Lung (tissue), 12 donors: ENCODE measurements around the gene DBN1. TPM values are rescaled to one million over a fixed set of nuclear protein-coding genes. Genes with fewer than 3 reads are reported as not detected.

Experiments
- ATAC-seq: fragments of 200-7000 bp; cut with Tn5 transposase; one replicate; pipeline ENCODE4 v1.9.1; 2020; ENCODE audit warnings: moderate number of reproducible peaks; ENCODE audit not compliant: insufficient read depth, low FRiP score
- DNase-seq, 3 donors: peaks; one replicate each; pipeline ENCODE4 v3.0.0-alpha.2; 2013 to 2017
- H3K27ac ChIP-seq, 2 donors: one replicate each; pipeline ENCODE4 v1.5.1; 2013; ENCODE audit warnings: mild to moderate bottlenecking in 2 of 2, moderate library complexity in 2 of 2, control low read depth in 1 of 2, inconsistent platforms in 1 of 2, low read depth in 1 of 2, low read length in 1 of 2
- H3K27me3 ChIP-seq, 3 donors: one replicate each; pipeline ENCODE4 v1.5.1; 2013; ENCODE audit warnings: low read length in 2 of 3; ENCODE audit not compliant: control insufficient read depth in 3 of 3, insufficient read depth in 3 of 3
- H3K36me3 ChIP-seq, 4 donors: one replicate each; pipeline ENCODE4 v1.5.1; 2013; ENCODE audit warnings: low read length in 4 of 4, mild to moderate bottlenecking in 1 of 4, moderate library complexity in 1 of 4; ENCODE audit not compliant: control insufficient read depth in 4 of 4, insufficient read depth in 4 of 4
- H3K4me1 ChIP-seq, 5 donors: one replicate each; pipeline ENCODE4 v1.5.1; 2013; ENCODE audit warnings: low read length in 5 of 5, mild to moderate bottlenecking in 2 of 5, moderate library complexity in 1 of 5; ENCODE audit not compliant: control insufficient read depth in 5 of 5, insufficient read depth in 5 of 5
- H3K4me3 ChIP-seq: one replicate; pipeline ENCODE4 v1.5.1; 2013; ENCODE audit warnings: mild to moderate bottlenecking, control low read depth, moderate library complexity
- H3K9ac ChIP-seq, 2 donors: one replicate each; pipeline ENCODE4 v1.5.1; 2013; ENCODE audit warnings: low read length in 2 of 2, control low read depth in 1 of 2; ENCODE audit not compliant: insufficient read depth in 1 of 2
- H3K9me3 ChIP-seq, 4 donors: one replicate each; pipeline ENCODE4 v1.5.1; 2013; ENCODE audit warnings: low read length in 3 of 4, mild to moderate bottlenecking in 1 of 4, moderate library complexity in 1 of 4; ENCODE audit not compliant: control insufficient read depth in 4 of 4, insufficient read depth in 3 of 4
- WGBS, 2 donors: extraction: QIAGEN DNeasy Blood & Tissue Kit; methylation state at CpG; one replicate each; pipeline ENCODE4 v1.1.7; 2013; 5-methylcytosine and 5-hydroxymethylcytosine counted together
- polyA plus RNA-seq, 2 donors: library from polyadenylated mRNA; stranded (reverse); fragments of 200-250 nt; gene quantifications; one replicate each; pipeline ENCODE4 v1.2.1, GENCODE V29; 2013
- total RNA-seq, 2 donors: library from RNA; depleted of rRNA in 1 of 2; stranded (reverse); fragments of >200 nt in 1 of 2; gene quantifications; one replicate each; pipeline ENCODE4 v1.2.1, GENCODE V29; 2014 to 2021
- TF ChIP-seq, protein P1 (sequence below): IDR thresholded peaks from 2 replicates; pipeline ENCODE4 v1.5.1; 2012; ENCODE audit warnings: mild to moderate bottlenecking; ENCODE audit errors: control extremely low read depth, extremely low read depth
- donor health status: control.
- donor health status: control.
- donor health status: Bipolar disorder and iron deficiency.
- donor health status: healthy.
- donor health status: DM: yes; HTN: yes; CAD: no.

DBN1 gene
- total and polyA plus RNA-seq, 4 donors, result 18.7 to 38.3 (median 30.3) TPM

DNA sequence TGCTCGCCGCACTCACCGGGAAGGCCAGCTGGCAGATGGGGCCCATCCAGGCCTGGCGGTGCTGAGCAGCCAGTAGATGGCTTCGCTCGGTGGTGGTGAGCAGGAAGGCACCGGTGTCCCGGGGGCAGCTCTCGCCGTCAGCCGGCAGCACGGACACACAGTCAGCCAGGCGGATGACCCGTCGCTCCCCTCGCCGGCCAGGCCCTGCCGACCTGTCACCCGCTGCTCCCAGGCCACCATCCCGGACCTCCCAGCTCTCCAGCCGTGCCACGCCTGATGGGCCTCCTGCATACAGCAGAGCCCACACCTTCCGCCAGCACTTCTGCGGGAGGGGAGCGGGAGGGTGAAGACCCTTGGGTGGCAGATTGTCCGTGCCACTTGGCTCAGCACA, 34.8 kb upstream of the DBN1 start:
- no peak overlapping the region for H3K9ac ChIP-seq
- TF ChIP-seq, protein P1, sequence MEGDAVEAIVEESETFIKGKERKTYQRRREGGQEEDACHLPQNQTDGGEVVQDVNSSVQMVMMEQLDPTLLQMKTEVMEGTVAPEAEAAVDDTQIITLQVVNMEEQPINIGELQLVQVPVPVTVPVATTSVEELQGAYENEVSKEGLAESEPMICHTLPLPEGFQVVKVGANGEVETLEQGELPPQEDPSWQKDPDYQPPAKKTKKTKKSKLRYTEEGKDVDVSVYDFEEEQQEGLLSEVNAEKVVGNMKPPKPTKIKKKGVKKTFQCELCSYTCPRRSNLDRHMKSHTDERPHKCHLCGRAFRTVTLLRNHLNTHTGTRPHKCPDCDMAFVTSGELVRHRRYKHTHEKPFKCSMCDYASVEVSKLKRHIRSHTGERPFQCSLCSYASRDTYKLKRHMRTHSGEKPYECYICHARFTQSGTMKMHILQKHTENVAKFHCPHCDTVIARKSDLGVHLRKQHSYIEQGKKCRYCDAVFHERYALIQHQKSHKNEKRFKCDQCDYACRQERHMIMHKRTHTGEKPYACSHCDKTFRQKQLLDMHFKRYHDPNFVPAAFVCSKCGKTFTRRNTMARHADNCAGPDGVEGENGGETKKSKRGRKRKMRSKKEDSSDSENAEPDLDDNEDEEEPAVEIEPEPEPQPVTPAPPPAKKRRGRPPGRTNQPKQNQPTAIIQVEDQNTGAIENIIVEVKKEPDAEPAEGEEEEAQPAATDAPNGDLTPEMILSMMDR, result no peak
- no peak overlapping the region for H3K4me3 ChIP-seq
- peaks cover 0 to 5% (median 0%) of the 10 kb centered on the region in 5 donors for H3K4me1 ChIP-seq
- no peaks in the 10 kb centered on the region for H3K9me3 ChIP-seq
- ATAC-seq, result no peak
- no peak for DNase-seq
- H3K27me3 ChIP-seq, result no peaks in the 10 kb centered on the region
- peak overlapping the region in 1 of 2 donors; percentile 78 for H3K27ac ChIP-seq
- H3K36me3 ChIP-seq, result peaks cover under 1 to 36% (median 18%) of the 10 kb centered on the region in 4 donors
- WGBS, 2 donors, result 45 to 80% methylated on average over 17 to 26 of the region's 26 CpGs

DNA sequence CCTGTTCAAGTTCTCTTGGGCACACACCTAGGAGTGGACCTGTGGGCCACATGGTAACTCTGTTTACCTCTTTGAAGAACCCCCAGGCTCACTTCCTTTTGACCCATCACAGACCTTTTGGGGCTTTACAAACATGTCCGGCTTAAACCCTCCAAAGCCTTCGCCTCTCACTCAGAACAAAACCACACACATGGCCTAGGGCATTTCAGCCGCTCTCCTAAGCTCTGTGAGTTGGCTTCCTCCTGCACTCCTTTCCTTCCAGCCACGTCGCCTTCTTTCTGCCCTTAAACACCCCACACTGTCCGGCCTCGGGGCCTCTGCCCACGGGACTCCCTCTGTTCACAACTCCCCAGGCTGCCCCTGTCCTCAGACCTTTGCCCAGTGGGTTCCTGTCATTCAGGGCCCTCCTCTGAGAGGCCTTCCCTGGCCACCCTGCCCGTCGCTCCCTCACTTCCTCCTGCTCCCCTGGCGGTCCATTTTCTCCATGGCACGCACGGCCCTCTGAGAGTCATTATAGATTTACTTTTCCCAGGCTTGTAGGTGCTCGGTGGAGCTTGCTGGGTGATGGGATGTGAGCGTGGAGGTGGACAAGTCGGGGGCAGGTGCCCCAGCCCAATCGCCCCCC, 34.3 kb upstream of the DBN1 start:
- no peak overlapping the region for H3K4me3 ChIP-seq
- WGBS, 2 donors, result 35 to 72% methylated on average over 17 of the region's 17 CpGs
- no peak overlapping the region for H3K9ac ChIP-seq
- ATAC-seq, result no peak
- TF ChIP-seq, protein P1, result no peak
- peaks cover 0 to 31% (median 14%) of the 10 kb centered on the region in 4 donors for H3K36me3 ChIP-seq
- no peak overlapping the region for H3K27ac ChIP-seq
- H3K4me1 ChIP-seq, result peaks cover 0 to 5% (median 0%) of the 10 kb centered on the region in 5 donors
- no peak for DNase-seq
- H3K9me3 ChIP-seq, result no peaks in the 10 kb centered on the region
- H3K27me3 ChIP-seq, result no peaks in the 10 kb centered on the region

DNA sequence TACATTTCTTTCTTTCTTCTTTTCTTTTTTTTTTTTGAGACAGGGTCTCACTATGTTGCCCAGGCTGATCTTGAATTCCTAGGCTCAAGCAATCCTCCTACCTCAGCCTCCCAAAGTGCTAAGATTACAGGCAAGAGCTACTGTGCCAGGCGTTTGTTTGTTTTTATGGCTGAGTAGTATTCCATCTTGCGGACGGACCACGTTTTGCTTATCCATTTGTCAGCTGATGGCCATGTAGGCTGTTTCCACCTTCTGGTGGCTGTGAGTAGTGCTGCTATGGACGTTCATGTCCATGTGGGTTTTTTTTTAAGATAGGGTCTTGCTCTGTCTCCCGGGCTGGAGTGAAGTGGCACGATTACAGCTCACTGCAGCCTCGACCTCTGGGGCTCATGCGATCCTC, 33.7 kb upstream of the DBN1 start:
- no peak for DNase-seq
- no peak overlapping the region for H3K27ac ChIP-seq
- ATAC-seq, result no peak
- TF ChIP-seq, protein P1, result no peak
- peaks cover 0 to 5% (median 0%) of the 10 kb centered on the region in 5 donors for H3K4me1 ChIP-seq
- no peaks in the 10 kb centered on the region for H3K27me3 ChIP-seq
- H3K9ac ChIP-seq, result no peak overlapping the region
- peaks cover 0 to 26% (median 10%) of the 10 kb centered on the region in 4 donors for H3K36me3 ChIP-seq
- WGBS, 2 donors, result 79 to 80% methylated on average over 9 of the region's 9 CpGs
- H3K9me3 ChIP-seq, result no peaks in the 10 kb centered on the region
- no peak overlapping the region for H3K4me3 ChIP-seq

DNA sequence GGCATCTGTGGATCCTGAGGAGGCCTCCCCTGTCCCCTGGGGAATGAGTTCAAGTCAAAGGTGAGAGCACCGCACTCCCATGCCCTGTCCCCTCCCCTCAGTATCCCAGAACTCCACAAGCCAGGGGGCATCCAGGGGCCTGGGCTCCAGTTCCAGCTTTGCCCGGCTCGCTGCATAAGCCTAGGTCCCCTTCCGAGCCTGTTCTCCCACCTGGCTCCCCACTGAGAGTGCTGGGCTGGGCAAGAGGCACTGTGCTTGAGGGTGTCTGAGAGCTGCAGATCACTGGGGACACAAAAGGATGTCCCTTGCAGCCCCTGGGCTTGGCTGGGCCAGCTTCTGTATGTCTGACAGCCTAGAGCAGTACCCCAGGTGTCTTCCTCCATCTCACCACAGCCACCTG, 31.6 kb upstream of the DBN1 start:
- Histone ChIP-seq H3K27ac (no peak overlapping the region), H3K27me3 (no peaks in the 10 kb centered on the region), H3K4me3 (no peak overlapping the region), H3K9me3 (no peaks in the 10 kb centered on the region), H3K4me1 (peaks cover 0 to 16% (median 0%) of the 10 kb centered on the region in 5 donors), H3K9ac (no peak overlapping the region), H3K36me3 (peaks cover 0 to 8% (median 0%) of the 10 kb centered on the region in 4 donors)
- 95 to 100% methylated on average over 4 of the region's 4 CpGs for WGBS, 2 donors
- ATAC-seq (no peak), DNase-seq (no peak)
- TF ChIP-seq, protein P1, result no peak
